ENCODE measurements around the gene HDAC10. TPM values are rescaled to one million over a fixed set of nuclear protein-coding genes. Genes with fewer than 3 reads are reported as not detected.

Gene HDAC10
- total RNA-seq, 4 donors from 2014 or later, result 31.4 to 42.7 (median 32.5) TPM

DNA sequence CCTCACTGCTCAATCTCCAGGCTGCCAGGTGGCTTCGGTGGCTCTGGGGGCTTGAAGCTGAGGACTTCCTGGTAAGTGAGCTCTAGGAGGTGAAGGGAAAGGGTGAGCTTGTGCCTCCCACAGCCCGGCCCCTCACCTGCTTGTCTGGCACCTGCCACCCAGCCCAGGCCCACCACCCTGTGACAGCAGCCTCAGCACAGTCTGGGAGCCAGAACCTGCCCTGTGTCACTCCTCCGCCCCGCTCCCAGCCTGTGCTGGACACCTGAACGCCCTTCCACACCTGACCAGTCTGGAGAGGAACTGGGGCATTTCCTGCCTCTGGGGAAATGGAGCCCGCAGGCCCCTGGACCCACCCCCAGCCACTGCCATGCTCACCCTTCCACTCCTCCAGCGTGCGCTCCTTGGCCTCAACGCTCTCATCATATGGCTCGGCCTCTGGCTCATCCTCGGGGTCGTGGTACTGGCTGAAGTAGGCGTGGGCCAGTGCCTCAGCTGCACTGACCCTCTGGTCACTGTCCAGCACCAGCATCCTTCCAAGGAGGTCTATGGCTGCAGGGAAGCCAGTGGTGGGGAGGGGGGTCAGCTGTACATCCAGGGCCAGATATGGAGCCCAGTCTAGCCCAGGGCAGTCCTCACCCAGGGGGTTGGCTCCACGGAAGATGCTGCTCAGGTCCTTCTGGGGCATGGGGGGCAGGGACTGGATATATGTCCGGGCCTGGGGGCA, 14.0 kb upstream of the HDAC10 start:
- 88 to 92% methylated on average over 9 to 15 of the region's 15 CpGs for WGBS, 2 donors
- no peak for TF ChIP-seq POLR2A (IDR thresholded peaks at IDR 0.05)
- TF ChIP-seq CTCF (IDR thresholded peaks at IDR 0.05), result no peak
- intact Hi-C loops (cut with DNase I), result no loop called here

DNA sequence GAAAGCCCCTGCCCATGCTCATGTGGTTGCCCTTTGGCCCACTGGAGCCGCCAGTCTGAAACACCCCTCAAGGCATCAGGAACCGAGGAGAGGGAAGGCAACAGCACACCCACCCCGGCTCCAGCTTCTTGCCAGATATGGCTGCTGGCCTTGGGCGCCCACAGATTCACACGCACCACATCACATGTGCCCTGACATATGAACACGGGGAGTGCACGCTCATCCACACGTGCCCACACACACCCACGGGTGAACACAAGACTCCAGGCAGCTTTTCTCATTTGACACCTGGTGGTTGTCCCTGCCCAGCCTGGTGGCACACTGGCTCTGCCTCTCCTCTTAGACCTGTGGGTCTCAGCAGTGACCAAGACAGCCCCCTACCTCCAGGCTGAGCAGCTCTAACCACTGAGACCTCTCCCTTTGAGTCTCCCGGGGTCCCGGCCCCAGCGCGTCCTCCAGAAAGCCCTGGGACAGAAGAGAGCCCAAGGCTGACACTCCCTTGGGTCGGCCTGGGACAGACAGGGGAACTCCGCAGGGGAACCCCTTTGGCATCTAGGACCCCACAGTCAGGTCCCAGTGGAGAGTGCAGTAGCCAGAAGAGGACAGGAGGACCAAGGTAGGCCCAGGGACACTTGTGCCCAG, 13.2 kb upstream of the HDAC10 start:
- WGBS, 2 donors, result 95% methylated on average over 10 of the region's 15 CpGs; no CpG with 5 or more reads in 1 of the 2 donors

More for the DNA sequence above, 14.0 kb upstream of the HDAC10 start:
- DNase-seq, result no peak
- Histone ChIP-seq H3K9me3 (no peaks in the 10 kb centered on the region), H3K4me1 (peaks cover 28 to 45% of the 10 kb centered on the region in 2 donors), H3K27me3 (peaks cover 5% of the 10 kb centered on the region), H3K27ac (no peak overlapping the region), H3K4me3 (replicated peaks in 1 of 3) (no peak overlapping the region), H3K36me3 (no peaks in the 10 kb centered on the region)

GRCh38 chr22:50262973-50263617, 12.0 kb upstream of the HDAC10 start:
- no peak for DNase-seq
- no peak for TF ChIP-seq CTCF (IDR thresholded peaks at IDR 0.05)
- no peak for TF ChIP-seq POLR2A (IDR thresholded peaks at IDR 0.05)
- WGBS, 2 donors, result 48 to 69% methylated on average over 6 to 8 of the region's 9 CpGs
- Histone ChIP-seq H3K36me3 (no peaks in the 10 kb centered on the region), H3K27me3 (peaks cover 5% of the 10 kb centered on the region), H3K9me3 (no peaks in the 10 kb centered on the region), H3K27ac (no peak overlapping the region), H3K4me1 (peaks cover 9 to 26% of the 10 kb centered on the region in 2 donors), H3K4me3 (replicated peaks in 1 of 3) (no peak overlapping the region)
- intact Hi-C loops (cut with DNase I), result no loop called here

More for the DNA sequence above, 13.2 kb upstream of the HDAC10 start:
- Histone ChIP-seq H3K27ac (no peak overlapping the region), H3K4me3 (replicated peaks in 1 of 3) (no peak overlapping the region), H3K36me3 (no peaks in the 10 kb centered on the region), H3K4me1 (peaks cover 20 to 38% of the 10 kb centered on the region in 2 donors), H3K27me3 (peaks cover 5% of the 10 kb centered on the region), H3K9me3 (no peaks in the 10 kb centered on the region)
- TF ChIP-seq POLR2A (IDR thresholded peaks at IDR 0.05) (no peak), CTCF (IDR thresholded peaks at IDR 0.05) (no peak)
- intact Hi-C loops (cut with DNase I), result no loop called here
- DNase-seq, result no peak

GRCh38 chr22:50262460-50262911, 11.4 kb upstream of the HDAC10 start:
- H3K9me3 ChIP-seq, result no peaks in the 10 kb centered on the region
- 56 to 65% methylated on average over 6 to 7 of the region's 7 CpGs for WGBS, 2 donors
- intact Hi-C loops (cut with DNase I), result no loop called here
- H3K27ac ChIP-seq, result no peak overlapping the region
- H3K27me3 ChIP-seq, result peaks cover 5% of the 10 kb centered on the region
- DNase-seq, result no peak
- peaks cover 5 to 20% of the 10 kb centered on the region in 2 donors for H3K4me1 ChIP-seq
- H3K4me3 ChIP-seq (replicated peaks in 1 of 3), result no peak overlapping the region
- TF ChIP-seq CTCF (IDR thresholded peaks at IDR 0.05) (no peak), POLR2A (IDR thresholded peaks at IDR 0.05) (no peak)
- H3K36me3 ChIP-seq, result no peaks in the 10 kb centered on the region

All from thyroid gland (tissue), 4 donors.